Cerebellar nuclear complex (tissue), 1 donor: ENCODE results near the gene MST1.

Experiments
- DNase-seq, 2 experiments: peaks; one replicate each; lab custom pipeline; 2025; lab: John Stamatoyannopoulos, UW

The MST1 gene

DNA sequence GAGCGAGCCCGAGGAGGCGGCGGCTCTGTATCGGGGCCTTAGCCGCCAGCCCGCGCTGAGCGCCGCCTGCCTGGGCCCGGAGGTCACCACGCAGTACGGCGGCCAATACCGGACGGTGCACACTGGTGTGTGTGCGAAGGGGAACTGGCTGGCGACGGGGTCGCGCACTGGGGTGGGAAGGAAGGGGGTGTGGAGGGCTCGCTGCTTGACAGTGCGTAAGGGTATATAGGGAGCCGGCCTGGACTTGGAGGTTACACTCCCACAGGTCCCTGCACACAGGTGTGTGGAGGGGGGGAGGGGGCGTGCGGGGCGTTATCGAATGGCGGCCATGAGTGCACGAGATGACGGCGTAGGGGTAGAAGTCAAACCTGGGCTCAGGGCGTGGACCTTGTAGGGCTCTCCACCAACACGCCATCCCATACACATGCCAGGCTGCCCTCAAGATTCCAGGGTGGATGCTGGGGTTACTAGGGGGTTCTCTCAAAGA lies 14.7 kb downstream of the MST1 start:
- no peak for DNase-seq

DNA sequence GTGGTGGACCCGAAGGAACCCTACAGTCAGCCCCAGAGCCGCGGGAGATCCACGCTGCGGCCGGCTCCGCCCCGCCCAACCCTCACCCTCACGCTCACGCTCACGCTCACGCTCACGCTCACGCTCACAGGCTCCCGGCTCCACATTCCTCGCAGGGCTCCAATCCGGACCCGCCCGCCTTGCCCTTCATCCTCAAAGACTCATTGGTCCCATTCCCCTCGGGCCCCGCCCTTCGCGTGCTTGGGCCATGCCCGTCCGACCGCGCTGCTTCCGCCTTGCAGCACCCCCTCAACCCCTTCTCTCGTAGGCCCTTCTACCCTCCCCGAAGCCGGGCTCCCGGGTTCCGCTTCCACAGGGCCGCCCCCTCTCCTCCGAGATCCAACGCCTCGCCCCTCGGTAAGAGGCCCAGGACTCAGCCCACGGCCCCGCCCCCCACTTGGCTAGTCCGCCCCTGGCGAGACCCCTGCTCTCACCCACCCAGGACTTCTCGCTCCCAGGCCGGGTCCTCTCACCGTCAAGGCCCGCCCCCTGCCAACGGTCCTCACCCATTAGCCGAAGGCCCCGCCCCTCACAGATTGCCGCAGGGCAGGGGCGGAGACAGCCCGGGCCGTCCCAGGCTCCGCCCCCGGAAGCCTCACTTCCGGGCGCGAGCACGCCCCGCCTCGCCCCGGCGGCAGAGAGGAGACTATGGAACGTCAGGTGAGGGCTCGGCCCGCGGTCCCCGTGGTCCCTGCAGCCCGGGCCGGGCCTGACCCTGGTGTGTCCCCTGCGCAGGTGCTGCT lies 15.4 kb downstream of the MST1 start, which contains the start of gene APEH:
APEH (plus strand) TSS at position 637 of the 782 bp plus-strand sequence; CDS start at position 688, 51 bp downstream.
- no peak for DNase-seq

- DNase-seq, result no peak
Measured at GRCh38 chr3:49673121-49673714, 16.1 kb downstream of the MST1 start.

DNA sequence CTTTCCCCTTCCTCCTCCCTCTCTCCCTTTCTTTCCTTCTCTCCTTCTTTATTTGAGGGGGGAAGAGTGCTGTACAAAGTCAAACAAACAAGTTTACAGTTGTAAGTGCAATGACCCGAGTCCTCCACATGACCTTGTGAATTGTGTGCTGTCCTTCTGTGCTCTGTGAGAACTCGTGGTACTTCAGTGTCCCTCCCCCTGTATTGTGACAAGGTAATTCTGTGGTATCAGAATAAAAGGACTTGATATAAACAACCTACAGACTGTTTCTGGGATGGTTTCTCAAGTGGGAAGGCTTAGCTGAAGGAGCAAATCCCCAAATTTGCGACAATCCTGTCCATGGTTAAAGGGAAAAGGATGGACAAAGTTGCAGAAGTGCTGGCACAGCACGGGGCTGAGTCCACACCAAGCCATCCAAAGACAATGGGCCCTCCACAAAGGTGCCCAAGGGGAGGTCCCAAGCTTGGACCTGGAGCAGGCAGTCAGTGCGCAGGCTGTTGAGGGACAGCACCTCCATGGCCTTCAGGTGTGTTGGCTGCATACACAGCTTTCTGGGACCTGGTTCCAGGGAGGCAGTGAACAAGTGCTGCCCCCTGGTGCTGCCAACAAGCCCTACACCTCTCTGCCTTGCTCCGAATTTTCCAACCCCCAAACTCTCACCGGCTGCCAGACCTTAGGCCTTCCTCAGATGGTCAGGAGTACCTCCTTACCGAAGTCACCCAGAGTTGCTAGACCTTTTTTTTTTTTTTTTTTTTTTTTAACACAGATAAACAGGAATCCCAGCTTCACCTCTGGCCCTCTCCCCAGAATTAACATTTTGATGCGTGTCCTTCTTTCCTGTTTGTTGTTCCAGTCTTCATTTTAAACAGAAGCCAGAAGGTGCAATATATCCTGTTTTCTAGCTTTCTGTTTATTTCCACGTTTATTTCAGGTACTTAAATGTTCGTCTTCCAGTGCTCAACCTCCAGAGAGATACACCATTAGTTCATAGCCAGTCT lies 17.7 kb downstream of the MST1 start:
- DNase-seq, result no peak

- no peak for DNase-seq
Measured at GRCh38 chr3:49670940-49671290, 18.4 kb downstream of the MST1 start.

DNA sequence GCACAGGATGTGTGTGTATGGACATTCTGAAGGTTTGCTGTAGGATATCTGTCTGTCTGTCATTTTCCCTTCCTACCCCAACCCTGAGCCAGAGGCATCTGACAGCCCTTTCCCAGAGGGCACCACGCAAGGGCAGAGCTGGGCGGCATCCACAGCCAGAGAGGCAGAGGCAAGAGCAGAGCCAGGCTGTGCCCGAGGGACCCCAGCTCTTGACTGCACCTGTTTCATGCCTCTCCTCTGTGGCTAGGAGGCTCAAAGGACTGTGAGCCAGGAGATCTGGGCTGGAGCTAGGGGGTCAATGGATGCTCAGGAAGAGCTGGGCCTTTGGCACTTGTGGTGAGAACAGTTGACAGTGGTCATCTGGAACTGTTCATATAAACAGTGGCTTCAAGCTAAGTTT lies 19.9 kb downstream of the MST1 start:
- DNase-seq, result no peak

DNA sequence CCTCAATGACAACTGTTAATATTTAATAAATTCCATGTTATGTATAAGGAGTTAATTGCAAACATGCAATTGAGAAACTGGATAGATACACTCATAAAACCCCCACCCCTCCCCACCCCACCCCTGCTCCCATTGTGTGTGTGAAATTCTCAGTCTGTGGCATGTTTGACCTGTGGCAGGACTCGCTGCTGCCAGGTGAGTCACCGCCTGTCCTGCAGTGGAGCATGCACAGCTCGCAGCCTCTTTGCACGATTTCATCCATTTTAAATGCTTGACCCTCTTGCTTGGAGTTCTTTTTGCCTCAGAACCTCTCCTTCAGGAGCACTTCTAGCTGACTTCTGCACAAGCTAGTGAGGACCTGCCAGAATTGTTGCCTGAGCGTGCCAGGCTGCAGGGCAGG lies 20.4 kb downstream of the MST1 start:
- DNase-seq, result no peak

DNA sequence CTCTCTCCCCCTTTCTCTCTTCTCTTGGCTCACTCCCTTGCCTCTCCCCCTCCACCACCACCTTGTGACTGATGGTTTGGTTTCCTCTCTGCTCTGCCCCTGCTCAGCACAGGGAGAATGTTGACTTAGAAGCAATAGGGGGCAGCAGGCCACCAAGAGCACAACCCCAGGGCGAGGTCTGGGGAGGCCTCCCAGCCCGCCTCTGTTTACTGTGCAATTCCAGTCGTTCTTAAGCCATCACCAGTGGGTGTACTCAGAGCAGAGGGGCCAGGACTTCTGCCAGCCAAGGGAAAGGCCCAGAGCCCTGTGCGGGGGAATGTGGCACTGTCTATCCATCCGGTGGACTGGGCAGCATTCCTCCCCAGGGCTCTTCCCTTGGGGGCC lies 20.9 kb downstream of the MST1 start:
- DNase-seq, result no peak

DNA sequence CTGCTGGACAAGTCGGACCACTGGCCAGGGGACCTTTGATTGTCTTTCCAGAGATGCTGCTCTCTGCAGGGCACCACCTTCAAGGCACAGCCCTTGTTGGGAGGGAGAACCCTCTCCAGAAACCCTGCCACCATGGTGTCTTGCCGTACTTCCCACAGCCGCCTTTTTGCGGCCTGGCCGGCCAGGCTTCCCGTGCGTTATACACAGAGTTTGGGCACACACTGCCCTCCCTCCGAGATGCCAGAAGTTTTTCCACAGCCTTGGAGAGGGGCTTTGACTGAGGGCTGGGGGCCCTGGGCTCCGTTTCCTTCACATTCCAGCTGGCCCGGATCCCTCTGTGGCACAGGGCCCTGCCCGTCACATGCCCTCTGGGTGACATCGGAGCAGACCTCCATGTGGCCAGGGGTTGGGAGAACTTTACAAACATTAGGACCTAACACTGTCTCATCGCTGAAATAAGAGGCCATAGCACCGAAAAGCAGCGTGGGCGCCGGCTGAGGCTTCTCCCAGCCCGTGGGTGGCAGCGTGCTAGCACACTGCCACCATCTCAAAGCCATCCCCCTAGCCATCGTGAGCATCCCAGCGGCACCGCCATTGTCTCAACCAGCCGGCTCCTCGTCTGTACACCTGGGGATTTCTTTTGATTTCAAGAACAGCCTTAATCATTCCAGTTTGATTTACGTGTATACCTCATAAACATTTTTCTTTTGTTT lies 21.4 kb downstream of the MST1 start:
- DNase-seq, result no peak

- no peak for DNase-seq
Measured at GRCh38 chr3:49666592-49666991, 22.7 kb downstream of the MST1 start.

GRCh38 chr3:49665822-49666519 lies 23.3 kb downstream of the MST1 start:
- no peak for DNase-seq

GRCh38 chr3:49664300-49664699 lies 25.0 kb downstream of the MST1 start:
- no peak for DNase-seq

DNA sequence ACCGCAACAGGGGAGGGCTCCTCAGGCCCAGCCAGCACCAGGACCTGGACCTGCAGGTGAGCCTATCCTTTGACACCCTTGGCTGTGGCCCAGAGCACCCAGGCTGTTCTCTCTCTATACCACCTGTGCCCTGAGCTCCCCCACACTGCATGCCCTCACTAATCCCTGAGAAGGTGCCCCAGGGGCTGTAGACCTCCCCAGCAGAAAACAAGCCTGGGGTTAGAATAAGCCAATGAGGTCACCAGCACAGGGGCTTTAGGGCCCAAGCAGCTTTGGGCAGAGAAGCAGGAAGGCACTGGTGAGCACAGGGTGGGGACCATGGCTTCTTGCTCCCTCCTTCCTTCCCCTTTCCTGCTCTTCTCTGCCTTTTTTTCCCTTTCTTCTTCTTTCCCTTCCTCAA lies 25.4 kb downstream of the MST1 start:
- no peak for DNase-seq

- no peak for DNase-seq
Measured at GRCh38 chr3:49662720-49663413, 26.4 kb downstream of the MST1 start.

GRCh38 chr3:49662021-49662420 lies 27.3 kb downstream of the MST1 start:
- DNase-seq, result no peak

DNA sequence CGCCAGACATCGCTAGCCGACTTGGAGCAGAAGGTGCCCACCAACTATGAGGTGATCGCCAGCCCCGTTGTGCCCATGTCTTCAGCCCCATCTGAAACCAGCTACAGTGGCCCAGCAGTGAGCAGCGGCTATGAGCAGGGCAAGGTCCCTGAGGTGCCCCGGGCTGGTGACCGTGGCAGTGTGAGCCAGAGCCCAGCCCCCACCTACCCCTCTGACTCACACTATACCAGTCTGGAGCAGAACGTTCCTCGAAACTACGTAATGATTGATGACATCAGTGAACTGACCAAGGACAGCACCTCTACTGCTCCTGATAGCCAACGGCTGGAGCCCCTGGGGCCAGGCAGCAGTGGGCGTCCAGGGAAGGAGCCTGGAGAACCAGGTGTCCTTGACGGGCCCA lies 28.0 kb downstream of the MST1 start:
- no peak for DNase-seq

GRCh38 chr3:49659756-49660155 lies 29.5 kb downstream of the MST1 start:
- DNase-seq, result no peak

GRCh38 chr3:49658711-49659110 lies 30.6 kb downstream of the MST1 start:
- DNase-seq, result no peak

GRCh38 chr3:49657208-49657915 lies 31.9 kb downstream of the MST1 start:
- DNase-seq, result peak in 1 of 2 experiments; percentile 38
